ENCODE results near the gene COL5A1. TPM values are rescaled to one million over a fixed set of nuclear protein-coding genes. Genes with fewer than 3 reads are reported as not detected.

COL5A1 gene
- total RNA-seq, 1 donor from 2014 or later: 87.7 TPM

GRCh38 chr9:134637241-134637640, 4.4 kb upstream of the COL5A1 start:
- TF ChIP-seq CTCF (IDR thresholded peaks at IDR 0.05; ENCODE audit: insufficient read depth, low read length, poor library complexity, severe bottlenecking): no peak
- DNase-seq (ENCODE audit: low read depth): no peak
- Histone ChIP-seq H3K27me3 (ENCODE audit: control insufficient read depth, insufficient read depth, low read length) (peaks cover 9% of the 10 kb centered on the region), H3K36me3 (ENCODE audit: control insufficient read depth, insufficient read depth, low read length) (no peaks in the 10 kb centered on the region), H3K4me3 (ENCODE audit: low read depth, low read length) (no peak overlapping the region)

DNA sequence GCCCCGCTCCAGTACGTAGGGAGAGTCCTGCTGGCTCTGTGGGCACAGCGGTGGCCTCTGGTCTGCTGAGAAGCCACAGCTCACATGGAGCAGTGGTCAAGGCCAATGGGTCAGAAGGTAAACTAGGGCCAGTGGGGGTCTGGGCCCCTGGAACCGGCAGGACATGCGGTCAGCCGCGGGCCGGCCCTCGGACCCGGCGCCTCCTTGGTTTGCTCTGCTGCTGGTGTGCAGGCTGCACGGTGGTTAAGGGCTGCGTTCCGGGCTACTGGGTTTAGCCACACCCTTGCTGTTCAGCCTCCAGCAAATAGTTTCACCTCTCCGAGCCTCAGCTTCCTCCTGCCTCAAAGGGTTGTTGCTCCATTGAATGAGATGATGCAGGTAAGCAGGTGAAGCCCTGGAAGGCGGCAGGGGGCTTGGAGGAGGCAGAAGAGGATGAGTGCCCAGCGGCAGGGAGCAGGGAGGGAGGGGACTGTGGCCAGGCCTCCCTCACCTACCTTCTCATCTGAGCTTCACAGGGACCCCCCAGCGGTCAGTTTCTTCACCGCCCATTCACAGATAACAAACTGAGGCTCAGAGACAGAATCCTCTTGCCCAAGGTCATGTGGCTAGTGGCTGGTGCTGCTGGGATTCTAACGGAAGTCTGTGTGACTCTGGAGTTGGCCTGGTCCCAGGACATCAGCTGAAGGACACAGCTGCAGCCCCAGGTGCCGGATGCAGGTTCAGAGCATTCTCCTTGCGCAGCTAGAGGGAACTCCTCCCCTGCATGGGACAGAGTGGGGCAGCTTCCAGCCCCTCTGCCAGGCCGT, 3.7 kb upstream of the COL5A1 start:
- H3K36me3 ChIP-seq (ENCODE audit: control insufficient read depth, insufficient read depth, low read length): no peaks in the 10 kb centered on the region
- H3K4me3 ChIP-seq (ENCODE audit: low read depth, low read length): no peak overlapping the region
- no peak for DNase-seq (ENCODE audit: low read depth)
- H3K27me3 ChIP-seq (ENCODE audit: control insufficient read depth, insufficient read depth, low read length): peaks cover 14% of the 10 kb centered on the region
- no peak for TF ChIP-seq CTCF (IDR thresholded peaks at IDR 0.05; ENCODE audit: insufficient read depth, low read length, poor library complexity, severe bottlenecking)

- no peak overlapping the region for H3K4me3 ChIP-seq (ENCODE audit: low read depth, low read length)
- peaks cover 21% of the 10 kb centered on the region for H3K27me3 ChIP-seq (ENCODE audit: control insufficient read depth, insufficient read depth, low read length)
- no peak for DNase-seq (ENCODE audit: low read depth)
- no peak for TF ChIP-seq CTCF (IDR thresholded peaks at IDR 0.05; ENCODE audit: insufficient read depth, low read length, poor library complexity, severe bottlenecking)
- no peaks in the 10 kb centered on the region for H3K36me3 ChIP-seq (ENCODE audit: control insufficient read depth, insufficient read depth, low read length)
Observed at GRCh38 chr9:134638502-134639090, 3.0 kb upstream of the COL5A1 start.

GRCh38 chr9:134639994-134640393, 1.6 kb upstream of the COL5A1 start:
- Histone ChIP-seq H3K36me3 (ENCODE audit: control insufficient read depth, insufficient read depth, low read length) (no peaks in the 10 kb centered on the region), H3K4me3 (ENCODE audit: low read depth, low read length) (no peak overlapping the region), H3K27me3 (ENCODE audit: control insufficient read depth, insufficient read depth, low read length) (peaks cover 22% of the 10 kb centered on the region)
- no peak for DNase-seq (ENCODE audit: low read depth)
- TF ChIP-seq CTCF (IDR thresholded peaks at IDR 0.05; ENCODE audit: insufficient read depth, low read length, poor library complexity, severe bottlenecking): no peak

DNA sequence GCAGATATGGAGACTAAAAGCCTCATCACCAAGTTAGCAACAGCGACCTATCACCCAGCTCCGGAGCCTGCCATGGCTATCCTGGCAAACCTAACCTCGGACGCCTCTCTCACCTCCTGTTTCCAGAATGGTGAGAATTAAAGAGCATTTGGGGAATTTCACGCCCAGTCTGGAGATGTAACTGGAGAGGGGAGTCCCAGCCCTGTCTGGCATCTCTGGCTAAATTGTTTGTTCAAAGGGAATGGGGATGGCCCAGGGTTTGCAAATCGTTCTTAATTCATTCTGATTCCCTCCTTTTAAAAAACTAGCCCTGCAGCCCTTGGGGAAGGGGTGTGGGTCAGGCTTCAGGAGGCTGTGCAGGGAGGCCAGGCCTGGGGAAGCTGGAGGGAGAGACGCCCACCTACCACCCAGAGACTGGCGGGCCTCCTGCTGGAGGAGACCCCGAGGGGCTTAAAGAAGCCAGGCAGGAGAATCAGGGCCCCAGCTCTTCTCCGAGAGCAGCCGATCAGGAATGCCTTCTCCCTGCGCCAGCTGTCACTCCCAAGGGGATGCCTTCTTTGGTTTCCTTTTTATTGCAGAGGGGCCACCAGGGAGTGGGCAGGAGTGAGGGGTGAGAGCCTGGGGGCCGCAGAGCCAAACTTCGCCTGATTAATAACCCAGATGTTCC, 964 bp upstream of the COL5A1 start:
- peaks cover 22% of the 10 kb centered on the region for H3K27me3 ChIP-seq (ENCODE audit: control insufficient read depth, insufficient read depth, low read length)
- no peak for TF ChIP-seq CTCF (IDR thresholded peaks at IDR 0.05; ENCODE audit: insufficient read depth, low read length, poor library complexity, severe bottlenecking)
- no peak for DNase-seq (ENCODE audit: low read depth)
- H3K4me3 ChIP-seq (ENCODE audit: low read depth, low read length): no peak overlapping the region
- no peaks in the 10 kb centered on the region for H3K36me3 ChIP-seq (ENCODE audit: control insufficient read depth, insufficient read depth, low read length)

Measured in kidney epithelial cell (primary cell).